Trophoblast cell (in vitro differentiated cells and primary cell): ENCODE data around the gene MCTP1.

Experiments used
- DNase-seq, 2 donors: peaks; one replicate each; pipeline ENCODE4 v3.0.0-alpha.2; 2016
- H2AFZ ChIP-seq: 2 replicates; pipeline ENCODE4 v1.6.1; 2013; ENCODE audit warnings: low read length, moderate library complexity, mild to moderate bottlenecking; ENCODE audit not compliant: insufficient read depth, poor library complexity
- H2AK5ac ChIP-seq: 2 replicates; pipeline ENCODE4 v1.6.1; 2013; ENCODE audit warnings: mild to moderate bottlenecking, low read length
- H2BK120ac ChIP-seq: 2 replicates; pipeline ENCODE4 v1.6.1; 2013; ENCODE audit warnings: low read length, mild to moderate bottlenecking, moderate library complexity; ENCODE audit not compliant: insufficient read depth, poor library complexity
- H2BK12ac ChIP-seq: 2 replicates; pipeline ENCODE4 v1.6.1; 2013; ENCODE audit warnings: mild to moderate bottlenecking, low read length, moderate library complexity
- H2BK5ac ChIP-seq: 2 replicates; pipeline ENCODE4 v1.6.1; 2013; ENCODE audit warnings: low read length, low read depth, moderate library complexity, mild to moderate bottlenecking; ENCODE audit not compliant: poor library complexity
- H3K14ac ChIP-seq: 2 replicates; pipeline ENCODE4 v1.6.1; 2013; ENCODE audit warnings: mild to moderate bottlenecking, low read length
- H3K18ac ChIP-seq: 2 replicates; pipeline ENCODE4 v1.6.1; 2013; ENCODE audit warnings: mild to moderate bottlenecking, low read length
- H3K23ac ChIP-seq: 2 replicates; pipeline ENCODE4 v1.6.1; 2013; ENCODE audit warnings: low read length
- H3K27ac ChIP-seq: 2 replicates; pipeline ENCODE4 v1.5.1; 2013; ENCODE audit warnings: low read depth, mild to moderate bottlenecking, inconsistent platforms, low read length, moderate library complexity
- H3K27me3 ChIP-seq: 2 replicates; pipeline ENCODE4 v1.6.1; 2013; ENCODE audit warnings: inconsistent platforms, mild to moderate bottlenecking, low read length, moderate library complexity; ENCODE audit not compliant: insufficient read depth
- H3K36me3 ChIP-seq, 2 experiments: 1 replicate in 1 of 2; 2 replicates in 1 of 2; pipeline ENCODE4 v1.6.1; 2013; ENCODE audit warnings: low read length in 2 of 2, mild to moderate bottlenecking in 2 of 2, moderate library complexity in 1 of 2; ENCODE audit not compliant: insufficient read depth in 2 of 2, control insufficient read depth in 1 of 2
- H3K4ac ChIP-seq: 2 replicates; pipeline ENCODE4 v1.6.1; 2013; ENCODE audit warnings: low read depth, mild to moderate bottlenecking, low read length, moderate library complexity
- H3K4me1 ChIP-seq, 2 experiments: 1 replicate in 1 of 2; 2 replicates in 1 of 2; pipeline ENCODE4 v1.6.1; 2013; ENCODE audit warnings: low read length in 2 of 2, mild to moderate bottlenecking in 2 of 2, moderate library complexity in 1 of 2; ENCODE audit not compliant: insufficient read depth in 2 of 2, control insufficient read depth in 1 of 2
- H3K4me2 ChIP-seq: 2 replicates; pipeline ENCODE4 v1.6.1; 2013; ENCODE audit warnings: inconsistent platforms, mild to moderate bottlenecking, low read length, moderate library complexity
- H3K4me3 ChIP-seq: 2 replicates; pipeline ENCODE4 v1.5.1; 2013; ENCODE audit warnings: mild to moderate bottlenecking, low read depth, low read length, inconsistent platforms
- H3K79me1 ChIP-seq: one replicate; pipeline ENCODE4 v1.6.1; 2013; ENCODE audit warnings: low read length
- H3K79me2 ChIP-seq: 2 replicates; pipeline ENCODE4 v1.6.1; 2013; ENCODE audit warnings: low read length, mild to moderate bottlenecking; ENCODE audit not compliant: control insufficient read depth, insufficient read depth, poor library complexity
- H3K9ac ChIP-seq: 2 replicates; pipeline ENCODE4 v1.6.1; 2013; ENCODE audit warnings: mild to moderate bottlenecking, low read length
- H3K9me3 ChIP-seq: 2 replicates; pipeline ENCODE4 v1.6.1; 2013; ENCODE audit warnings: low read depth, mild to moderate bottlenecking, control low read depth, inconsistent platforms, low read length; ENCODE audit not compliant: insufficient read depth
- H4K12ac ChIP-seq: 2 replicates; pipeline ENCODE4 v1.6.1; 2013; ENCODE audit warnings: low read depth, mild to moderate bottlenecking, low read length, moderate library complexity
- H4K8ac ChIP-seq: 2 replicates; pipeline ENCODE4 v1.6.1; 2013; ENCODE audit warnings: low read depth, mild to moderate bottlenecking, low read length, moderate library complexity
- H4K91ac ChIP-seq: one replicate; pipeline ENCODE4 v1.6.1; 2013; ENCODE audit warnings: low read depth, mild to moderate bottlenecking, low read length, moderate library complexity
- WGBS: extraction: QIAGEN DNeasy Blood & Tissue Kit; methylation state at CpG from one replicate; pipeline ENCODE4 v1.1.7; 2013; ENCODE audit warnings: missing lambda C conversion rate; ENCODE audit not compliant: insufficient read length, insufficient coverage; ENCODE audit errors: extremely low coverage; 5-methylcytosine and 5-hydroxymethylcytosine counted together

MCTP1 gene

DNA sequence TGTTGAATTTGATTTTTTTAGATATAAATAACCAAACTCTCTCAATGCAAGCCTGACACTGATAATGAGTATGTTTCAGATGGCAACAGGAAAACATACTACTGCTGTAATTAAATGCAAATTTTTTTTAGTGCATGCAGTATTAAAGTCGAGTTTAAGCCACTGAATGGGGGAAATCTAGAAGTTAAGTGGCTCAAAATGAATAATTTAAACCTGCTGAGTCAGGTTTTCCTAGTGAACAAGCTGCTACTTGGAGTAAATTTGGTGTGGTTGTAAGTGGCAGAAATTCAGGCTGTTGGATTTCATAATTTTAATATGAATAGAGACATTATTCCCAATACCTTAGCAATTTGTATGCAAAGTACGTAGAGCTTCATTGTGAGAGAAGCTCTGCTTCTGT is 544.6 kb downstream of the MCTP1 start:
- Histone ChIP-seq H4K8ac (no peak overlapping the region), H2AFZ (no peak overlapping the region), H2BK120ac (no peak overlapping the region), H2BK5ac (no peak overlapping the region), H3K4ac (no peak overlapping the region), H3K4me3 (no peak overlapping the region), H3K36me3 (no peaks in the 10 kb centered on the region), H4K91ac (no peak overlapping the region), H3K27ac (no peak overlapping the region), H3K27me3 (no peaks in the 10 kb centered on the region), H3K79me2 (no peaks in the 10 kb centered on the region), H3K9ac (no peak overlapping the region), H3K23ac (no peak overlapping the region), H3K4me2 (no peak overlapping the region), H3K9me3 (no peaks in the 10 kb centered on the region), H2BK12ac (no peak overlapping the region), H2AK5ac (no peak overlapping the region), H3K18ac (no peak overlapping the region), H3K4me1 (no peaks in the 10 kb centered on the region), H3K14ac (no peak overlapping the region), H4K12ac (no peak overlapping the region), H3K79me1 (no peaks in the 10 kb centered on the region)
- WGBS, result no CpG with 5 or more reads among the region's 2 CpGs
- DNase-seq, result no peak

DNA sequence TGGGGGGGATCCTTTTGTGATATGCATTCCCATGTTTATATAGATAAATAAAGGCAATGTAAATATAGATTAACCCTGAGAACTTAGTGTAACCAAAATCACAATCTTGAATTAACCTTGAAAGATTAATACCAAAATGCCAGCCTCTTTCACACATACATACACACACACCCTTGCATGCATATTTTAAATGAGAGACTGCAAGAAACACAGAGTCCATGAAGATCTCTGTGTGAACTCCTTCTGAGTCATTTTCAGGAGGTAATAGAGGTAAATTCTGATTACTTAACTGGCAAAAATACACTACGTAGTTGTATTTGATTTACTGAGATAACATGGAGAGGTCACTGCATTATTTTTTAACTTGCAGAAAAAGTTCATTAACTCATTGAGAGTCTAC is 548.4 kb downstream of the MCTP1 start:
- no peak for DNase-seq
- Histone ChIP-seq H2BK12ac (no peak overlapping the region), H3K9me3 (no peaks in the 10 kb centered on the region), H3K18ac (no peak overlapping the region), H3K9ac (no peak overlapping the region), H2BK120ac (no peak overlapping the region), H3K23ac (no peak overlapping the region), H3K79me1 (no peaks in the 10 kb centered on the region), H4K91ac (no peak overlapping the region), H3K4me3 (no peak overlapping the region), H4K12ac (no peak overlapping the region), H3K4me1 (no peaks in the 10 kb centered on the region), H3K79me2 (no peaks in the 10 kb centered on the region), H2AFZ (no peak overlapping the region), H3K4me2 (no peak overlapping the region), H3K27ac (no peak overlapping the region), H3K27me3 (no peaks in the 10 kb centered on the region), H3K14ac (no peak overlapping the region), H3K4ac (no peak overlapping the region), H4K8ac (no peak overlapping the region), H3K36me3 (no peaks in the 10 kb centered on the region), H2BK5ac (no peak overlapping the region), H2AK5ac (no peak overlapping the region)
- no CpG with 5 or more reads among the region's 1 CpG for WGBS

DNA sequence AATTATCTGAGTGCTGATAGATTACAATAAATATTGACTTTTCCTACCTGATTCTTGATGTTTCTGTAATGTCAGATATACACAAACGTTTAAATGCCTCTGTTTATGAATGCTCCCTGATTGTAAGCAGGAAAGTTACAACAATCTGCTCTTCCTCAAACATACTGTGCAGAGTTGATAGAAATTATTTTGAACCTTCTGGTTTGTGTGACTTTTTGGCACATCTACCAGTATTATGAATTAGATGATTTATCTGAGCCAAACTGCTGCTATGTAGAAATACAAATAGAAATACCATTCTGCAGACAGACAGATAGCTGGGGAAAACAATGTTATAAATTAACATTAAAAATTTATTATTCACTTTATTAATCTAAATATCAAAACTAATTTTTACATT is 553.4 kb downstream of the MCTP1 start:
- H3K79me2 ChIP-seq, result no peaks in the 10 kb centered on the region
- no peak overlapping the region for H2AFZ ChIP-seq
- H3K4me3 ChIP-seq, result no peak overlapping the region
- no peak overlapping the region for H2BK5ac ChIP-seq
- H3K27me3 ChIP-seq, result no peaks in the 10 kb centered on the region
- no peaks in the 10 kb centered on the region for H3K79me1 ChIP-seq
- whole genome bisulfite sequencing, result no CpG with 5 or more reads among the region's 1 CpG
- H4K8ac ChIP-seq, result no peak overlapping the region
- no peak overlapping the region for H3K9ac ChIP-seq
- H3K27ac ChIP-seq, result no peak overlapping the region
- H3K4me1 ChIP-seq, result no peaks in the 10 kb centered on the region
- no peak overlapping the region for H4K91ac ChIP-seq
- H4K12ac ChIP-seq, result no peak overlapping the region
- no peaks in the 10 kb centered on the region for H3K9me3 ChIP-seq
- H3K23ac ChIP-seq, result no peak overlapping the region
- H3K4ac ChIP-seq, result no peak overlapping the region
- H3K4me2 ChIP-seq, result no peak overlapping the region
- H3K14ac ChIP-seq, result no peak overlapping the region
- H2BK120ac ChIP-seq, result no peak overlapping the region
- H3K36me3 ChIP-seq, result no peaks in the 10 kb centered on the region
- H2AK5ac ChIP-seq, result no peak overlapping the region
- no peak overlapping the region for H3K18ac ChIP-seq
- no peak overlapping the region for H2BK12ac ChIP-seq
- DNase-seq, result no peak

DNA sequence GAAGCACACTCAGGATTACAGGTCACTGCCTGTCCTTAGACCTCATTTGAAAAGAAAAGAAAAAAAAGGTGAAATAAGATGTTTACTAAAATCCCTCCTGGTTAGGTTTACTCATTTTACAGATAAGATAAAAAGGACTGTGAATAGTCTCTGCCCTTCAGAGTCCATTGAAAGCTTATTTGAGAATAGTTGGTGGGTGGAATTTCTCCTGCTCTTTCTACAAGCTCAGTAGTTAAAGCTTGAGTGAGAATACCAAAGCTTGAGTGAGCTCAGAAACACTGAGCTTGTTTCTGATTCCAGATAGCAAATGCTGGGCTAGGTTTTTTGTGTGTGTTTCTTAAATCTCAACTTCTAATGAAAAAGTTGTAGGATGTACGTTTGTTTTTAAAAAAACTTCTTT is 559.8 kb downstream of the MCTP1 start:
- WGBS, result no CpG with 5 or more reads among the region's 1 CpG
- no peaks in the 10 kb centered on the region for H3K79me1 ChIP-seq
- H3K27me3 ChIP-seq, result no peaks in the 10 kb centered on the region
- no peak overlapping the region for H3K4me3 ChIP-seq
- H2BK120ac ChIP-seq, result no peak overlapping the region
- H3K27ac ChIP-seq, result no peak overlapping the region
- H3K23ac ChIP-seq, result no peak overlapping the region
- no peak overlapping the region for H3K4ac ChIP-seq
- H2BK12ac ChIP-seq, result no peak overlapping the region
- no peak overlapping the region for H4K91ac ChIP-seq
- no peak for DNase-seq
- H4K12ac ChIP-seq, result no peak overlapping the region
- no peaks in the 10 kb centered on the region for H3K9me3 ChIP-seq
- no peaks in the 10 kb centered on the region for H3K79me2 ChIP-seq
- H3K4me1 ChIP-seq, result no peaks in the 10 kb centered on the region
- H2AFZ ChIP-seq, result no peak overlapping the region
- no peak overlapping the region for H2AK5ac ChIP-seq
- H3K4me2 ChIP-seq, result no peak overlapping the region
- no peak overlapping the region for H2BK5ac ChIP-seq
- H3K18ac ChIP-seq, result no peak overlapping the region
- no peaks in the 10 kb centered on the region for H3K36me3 ChIP-seq
- H4K8ac ChIP-seq, result no peak overlapping the region
- H3K14ac ChIP-seq, result no peak overlapping the region
- no peak overlapping the region for H3K9ac ChIP-seq
